ENCODE data around the gene PHACTR2. TPM values are rescaled to one million over a fixed set of nuclear protein-coding genes. Genes with fewer than 3 reads are reported as not detected.
"Not testable (repeated sequence)": the region's sequence is repeated elsewhere in the genome, so short reads cannot be mapped to it uniquely, and the experiment has no call there.

Gene PHACTR2
- total RNA-seq, 4 donors from 2014 or later: 76.2 to 110 (median 98.2) TPM

DNA sequence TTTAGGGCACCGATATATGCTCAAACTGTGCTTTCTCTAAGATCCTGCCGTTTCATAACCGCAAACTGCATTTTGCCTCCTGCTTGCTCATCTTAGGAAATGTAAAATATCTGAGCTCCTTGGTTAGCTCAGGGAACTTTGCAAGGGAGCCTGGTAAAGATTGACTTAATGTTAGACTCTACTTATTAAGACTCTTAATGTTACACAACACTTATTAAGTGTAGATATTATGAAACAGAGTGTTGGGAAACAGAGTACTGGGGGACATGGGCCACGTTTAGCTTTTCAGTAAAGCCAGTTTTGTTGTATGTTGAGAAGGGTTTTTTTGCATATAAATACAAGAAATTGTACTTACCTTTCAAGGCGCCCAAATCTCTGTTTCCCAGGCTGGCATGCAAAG lies 167.3 kb downstream of the PHACTR2 start:
- peaks cover 0 to 56% (median 16%) of the 10 kb centered on the region in 3 donors for H3K36me3 ChIP-seq
- H3K4me1 ChIP-seq: peaks cover 0 to 25% (median 17%) of the 10 kb centered on the region in 4 donors
- H3K27ac ChIP-seq: no peak overlapping the region
- H3K27me3 ChIP-seq: no peaks in the 10 kb centered on the region
- no peak for DNase-seq (ENCODE audit: low spot score in 2 of 2)
- H3K4me3 ChIP-seq: no peak overlapping the region
- 87 to 89% methylated on average over 5 of the region's 5 CpGs for WGBS, 2 donors
- H3K9me3 ChIP-seq: no peaks in the 10 kb centered on the region
- no peak for TF ChIP-seq EP300 (IDR thresholded peaks at IDR 0.05)
- TF ChIP-seq, protein P1, sequence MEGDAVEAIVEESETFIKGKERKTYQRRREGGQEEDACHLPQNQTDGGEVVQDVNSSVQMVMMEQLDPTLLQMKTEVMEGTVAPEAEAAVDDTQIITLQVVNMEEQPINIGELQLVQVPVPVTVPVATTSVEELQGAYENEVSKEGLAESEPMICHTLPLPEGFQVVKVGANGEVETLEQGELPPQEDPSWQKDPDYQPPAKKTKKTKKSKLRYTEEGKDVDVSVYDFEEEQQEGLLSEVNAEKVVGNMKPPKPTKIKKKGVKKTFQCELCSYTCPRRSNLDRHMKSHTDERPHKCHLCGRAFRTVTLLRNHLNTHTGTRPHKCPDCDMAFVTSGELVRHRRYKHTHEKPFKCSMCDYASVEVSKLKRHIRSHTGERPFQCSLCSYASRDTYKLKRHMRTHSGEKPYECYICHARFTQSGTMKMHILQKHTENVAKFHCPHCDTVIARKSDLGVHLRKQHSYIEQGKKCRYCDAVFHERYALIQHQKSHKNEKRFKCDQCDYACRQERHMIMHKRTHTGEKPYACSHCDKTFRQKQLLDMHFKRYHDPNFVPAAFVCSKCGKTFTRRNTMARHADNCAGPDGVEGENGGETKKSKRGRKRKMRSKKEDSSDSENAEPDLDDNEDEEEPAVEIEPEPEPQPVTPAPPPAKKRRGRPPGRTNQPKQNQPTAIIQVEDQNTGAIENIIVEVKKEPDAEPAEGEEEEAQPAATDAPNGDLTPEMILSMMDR (IDR thresholded peaks at IDR 0.05): no peak
- no peak for TF ChIP-seq POLR2A (IDR thresholded peaks at IDR 0.05)

DNA sequence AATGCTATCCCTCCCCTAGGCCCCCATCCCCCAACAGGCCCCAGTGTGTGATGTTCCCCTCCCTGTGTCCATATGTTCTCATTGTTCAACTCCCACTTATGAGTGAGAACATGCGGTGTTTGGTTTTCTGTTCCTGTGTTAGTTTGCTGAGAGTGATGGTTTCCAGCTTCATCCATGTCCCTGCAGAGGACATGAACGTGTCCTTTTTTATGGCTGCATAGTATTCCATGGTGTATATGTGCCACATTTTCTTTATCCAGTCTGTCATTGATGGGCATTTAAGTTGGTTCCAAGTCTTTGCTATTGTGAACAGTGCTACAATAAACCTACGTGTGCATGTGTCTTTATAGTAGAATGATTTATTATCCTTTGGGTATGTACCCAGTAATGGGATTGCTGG lies 173.9 kb downstream of the PHACTR2 start:
- Histone ChIP-seq H3K36me3 (peaks cover 2 to 100% (median 33%) of the 10 kb centered on the region in 3 donors), H3K9me3 (peaks cover 0 to 35% (median 4%) of the 10 kb centered on the region in 4 donors)
- not testable (repeated sequence) for H3K27me3 ChIP-seq; H3K4me3 ChIP-seq; DNase-seq (ENCODE audit: low spot score in 2 of 2); H3K27ac ChIP-seq; H3K4me1 ChIP-seq
- 97 to 98% methylated on average over 3 of the region's 3 CpGs for WGBS, 2 donors

DNA sequence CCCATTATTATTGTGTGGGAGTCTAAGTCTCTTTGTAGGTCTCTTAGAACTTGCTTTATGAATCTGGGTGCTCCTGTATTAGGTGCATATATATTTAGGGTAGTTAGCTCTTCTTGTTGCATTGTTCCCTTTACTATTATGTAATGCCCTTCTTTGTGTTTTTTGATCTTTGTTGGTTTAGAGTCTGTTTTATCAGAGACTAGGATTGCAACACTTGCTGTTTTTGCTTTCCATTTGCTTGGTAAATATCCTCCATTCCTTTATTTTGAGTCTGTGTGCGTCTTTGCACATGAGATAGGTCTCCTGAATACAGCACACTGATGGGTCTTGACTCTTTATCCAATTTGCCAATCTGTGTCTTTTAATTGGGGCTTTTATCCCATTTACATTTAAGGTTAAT lies 177.3 kb downstream of the PHACTR2 start:
- DNase-seq (ENCODE audit: low spot score in 2 of 2); H3K4me1 ChIP-seq; H3K27me3 ChIP-seq; H3K4me3 ChIP-seq; H3K27ac ChIP-seq: not testable (repeated sequence)
- 95 to 100% methylated on average over 1 of the region's 1 CpG for WGBS, 2 donors
- Histone ChIP-seq H3K36me3 (peaks cover 2 to 100% (median 45%) of the 10 kb centered on the region in 3 donors), H3K9me3 (peaks cover 0 to 39% (median 4%) of the 10 kb centered on the region in 4 donors)

DNA sequence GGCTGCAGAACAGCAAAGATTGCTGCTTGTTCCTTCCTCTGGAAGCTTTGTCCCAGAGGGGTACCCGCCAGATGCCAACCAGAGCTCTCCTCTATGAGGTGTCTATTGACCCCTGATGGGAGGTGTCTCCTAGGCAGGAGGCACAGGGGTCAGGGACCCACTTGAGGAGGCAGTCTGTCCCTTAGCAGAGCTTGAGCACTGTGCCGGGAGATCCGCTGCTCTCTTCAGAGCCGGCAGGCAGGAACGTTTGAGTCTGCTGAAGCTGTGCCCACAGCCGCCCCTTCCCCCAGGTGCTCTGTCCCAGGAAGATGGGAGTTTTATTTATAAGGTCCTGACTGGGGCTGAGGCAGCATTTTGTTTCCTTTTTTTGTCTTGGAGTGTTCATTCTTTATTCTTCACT lies 179.0 kb downstream of the PHACTR2 start:
- H3K36me3 ChIP-seq: peaks cover 2 to 100% (median 42%) of the 10 kb centered on the region in 3 donors
- 96 to 97% methylated on average over 6 of the region's 6 CpGs for WGBS, 2 donors
- DNase-seq (ENCODE audit: low spot score in 2 of 2); H3K4me1 ChIP-seq; H3K27me3 ChIP-seq; H3K4me3 ChIP-seq; H3K27ac ChIP-seq: not testable (repeated sequence)
- peaks cover 0 to 39% (median 4%) of the 10 kb centered on the region in 4 donors for H3K9me3 ChIP-seq

DNA sequence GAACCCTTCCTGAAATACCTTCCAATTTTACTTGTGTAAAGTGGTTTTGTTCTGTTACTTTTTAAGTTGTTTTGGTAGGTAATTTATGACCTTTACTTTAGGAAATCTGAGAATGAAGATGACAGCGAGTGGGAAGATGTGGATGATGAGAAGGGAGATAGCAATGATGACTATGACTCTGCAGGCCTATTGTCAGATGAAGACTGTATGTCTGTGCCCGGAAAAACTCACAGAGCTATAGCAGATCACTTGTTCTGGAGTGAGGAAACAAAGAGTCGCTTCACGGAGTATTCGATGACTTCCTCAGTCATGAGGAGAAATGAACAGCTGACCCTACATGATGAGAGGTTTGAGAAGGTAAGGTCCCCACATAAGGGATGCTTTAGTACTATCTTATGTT lies 179.9 kb downstream of the PHACTR2 start:
- DNase-seq (ENCODE audit: low spot score in 2 of 2): no peak
- no peaks in the 10 kb centered on the region for H3K27me3 ChIP-seq
- no peak overlapping the region for H3K27ac ChIP-seq
- H3K4me1 ChIP-seq: no peaks in the 10 kb centered on the region
- no peak overlapping the region for H3K4me3 ChIP-seq
- peaks cover 0 to 35% (median 4%) of the 10 kb centered on the region in 4 donors for H3K9me3 ChIP-seq
- H3K36me3 ChIP-seq: peaks cover 2 to 100% (median 42%) of the 10 kb centered on the region in 3 donors
- TF ChIP-seq, protein P1 (IDR thresholded peaks at IDR 0.05): no peak
- WGBS, 2 donors: 93 to 96% methylated on average over 5 of the region's 5 CpGs

DNA sequence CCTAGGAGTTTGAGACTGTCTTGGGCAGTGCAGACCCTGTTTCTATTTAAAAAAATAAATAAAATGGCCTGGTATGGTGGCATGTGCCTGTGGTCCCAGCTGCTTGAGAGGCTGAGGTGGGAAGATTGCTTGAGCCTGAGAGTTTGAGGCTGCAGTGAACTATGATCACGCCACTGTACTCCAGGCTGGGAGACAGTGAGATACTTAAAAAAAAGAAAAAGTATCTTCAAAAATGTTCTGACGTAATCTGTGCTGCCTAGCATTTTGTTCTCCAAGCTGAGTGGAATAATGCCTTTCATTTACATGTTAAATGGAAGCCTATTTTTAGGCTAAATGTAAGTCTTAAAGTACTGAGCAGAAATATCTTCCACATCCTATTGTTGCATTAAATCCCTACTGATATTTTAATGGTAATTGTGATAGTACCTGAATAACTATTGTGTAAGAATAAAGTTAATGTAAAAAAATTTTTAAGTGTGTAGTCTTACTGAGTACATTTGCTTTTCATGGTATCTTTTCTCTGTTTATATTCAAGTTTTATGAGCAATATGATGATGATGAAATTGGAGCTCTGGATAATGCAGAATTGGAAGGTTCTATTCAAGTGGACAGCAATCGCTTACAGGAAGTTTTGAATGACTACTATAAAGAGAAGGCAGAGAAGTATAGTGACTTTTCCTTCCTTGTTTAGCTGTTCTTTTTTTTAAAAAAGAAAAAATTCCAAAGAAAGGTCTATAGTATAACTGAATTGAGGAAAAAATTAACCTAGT lies 182.3 kb downstream of the PHACTR2 start:
- Histone ChIP-seq H3K27ac (no peak overlapping the region), H3K36me3 (peaks cover 2 to 100% (median 35%) of the 10 kb centered on the region in 3 donors), H3K4me3 (no peak overlapping the region), H3K9me3 (peaks cover 0 to 19% (median 4%) of the 10 kb centered on the region in 4 donors), H3K4me1 (no peaks in the 10 kb centered on the region), H3K27me3 (no peaks in the 10 kb centered on the region)
- TF ChIP-seq EP300 (IDR thresholded peaks at IDR 0.05): no peak
- no peak for TF ChIP-seq POLR2A (IDR thresholded peaks at IDR 0.05)
- TF ChIP-seq, protein P1 (IDR thresholded peaks at IDR 0.05): no peak
- WGBS, 2 donors: 84 to 93% methylated on average over 3 of the region's 3 CpGs
- no peak for DNase-seq (ENCODE audit: low spot score in 2 of 2)

Data from tibial nerve (tissue), 4 donors.